ENCODE results near the gene CYCS. TPM values are rescaled to one million over a fixed set of nuclear protein-coding genes. Genes with fewer than 3 reads are reported as not detected.

CYCS gene
- total and polyA plus RNA-seq, 10 of the 15 experiments (the other 5 are each of a cell fraction or from before 2014, with no cell fraction given), result 113 to 952 (median 356) TPM

- TF ChIP-seq, protein P1, sequence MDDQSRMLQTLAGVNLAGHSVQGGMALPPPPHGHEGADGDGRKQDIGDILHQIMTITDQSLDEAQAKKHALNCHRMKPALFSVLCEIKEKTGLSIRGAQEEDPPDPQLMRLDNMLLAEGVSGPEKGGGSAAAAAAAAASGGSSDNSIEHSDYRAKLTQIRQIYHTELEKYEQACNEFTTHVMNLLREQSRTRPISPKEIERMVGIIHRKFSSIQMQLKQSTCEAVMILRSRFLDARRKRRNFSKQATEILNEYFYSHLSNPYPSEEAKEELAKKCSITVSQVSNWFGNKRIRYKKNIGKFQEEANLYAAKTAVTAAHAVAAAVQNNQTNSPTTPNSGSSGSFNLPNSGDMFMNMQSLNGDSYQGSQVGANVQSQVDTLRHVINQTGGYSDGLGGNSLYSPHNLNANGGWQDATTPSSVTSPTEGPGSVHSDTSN (IDR thresholded peaks at IDR 0.05; ENCODE audit: insufficient replicate concordance, low read depth, low read length), result peak; percentile 0
- peak in 1 of 2 experiments; percentile 2; a peak in 1 of 4 replicates for TF ChIP-seq EP300 (IDR thresholded peaks at IDR 0.05; ENCODE audit: borderline replicate concordance in 1 of 2, control insufficient read depth in 1 of 2, low read depth in 2 of 2, low read length in 2 of 2)
- TF ChIP-seq, protein P2, sequence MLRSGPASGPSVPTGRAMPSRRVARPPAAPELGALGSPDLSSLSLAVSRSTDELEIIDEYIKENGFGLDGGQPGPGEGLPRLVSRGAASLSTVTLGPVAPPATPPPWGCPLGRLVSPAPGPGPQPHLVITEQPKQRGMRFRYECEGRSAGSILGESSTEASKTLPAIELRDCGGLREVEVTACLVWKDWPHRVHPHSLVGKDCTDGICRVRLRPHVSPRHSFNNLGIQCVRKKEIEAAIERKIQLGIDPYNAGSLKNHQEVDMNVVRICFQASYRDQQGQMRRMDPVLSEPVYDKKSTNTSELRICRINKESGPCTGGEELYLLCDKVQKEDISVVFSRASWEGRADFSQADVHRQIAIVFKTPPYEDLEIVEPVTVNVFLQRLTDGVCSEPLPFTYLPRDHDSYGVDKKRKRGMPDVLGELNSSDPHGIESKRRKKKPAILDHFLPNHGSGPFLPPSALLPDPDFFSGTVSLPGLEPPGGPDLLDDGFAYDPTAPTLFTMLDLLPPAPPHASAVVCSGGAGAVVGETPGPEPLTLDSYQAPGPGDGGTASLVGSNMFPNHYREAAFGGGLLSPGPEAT (IDR thresholded peaks at IDR 0.05; ENCODE audit: low read depth), result 0 out of 2 replicates have a peak, but pooled peaks have one; percentile 24
- TF ChIP-seq, protein P3, sequence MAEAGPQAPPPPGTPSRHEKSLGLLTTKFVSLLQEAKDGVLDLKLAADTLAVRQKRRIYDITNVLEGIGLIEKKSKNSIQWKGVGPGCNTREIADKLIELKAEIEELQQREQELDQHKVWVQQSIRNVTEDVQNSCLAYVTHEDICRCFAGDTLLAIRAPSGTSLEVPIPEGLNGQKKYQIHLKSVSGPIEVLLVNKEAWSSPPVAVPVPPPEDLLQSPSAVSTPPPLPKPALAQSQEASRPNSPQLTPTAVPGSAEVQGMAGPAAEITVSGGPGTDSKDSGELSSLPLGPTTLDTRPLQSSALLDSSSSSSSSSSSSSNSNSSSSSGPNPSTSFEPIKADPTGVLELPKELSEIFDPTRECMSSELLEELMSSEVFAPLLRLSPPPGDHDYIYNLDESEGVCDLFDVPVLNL (IDR thresholded peaks at IDR 0.05; ENCODE audit: low read depth, low read length), result no peak
- no peak for TF ChIP-seq RAD51 (IDR thresholded peaks at IDR 0.05)
- no peak for TF ChIP-seq TCF7 (IDR thresholded peaks at IDR 0.05; ENCODE audit: borderline replicate concordance)
- no peak for TF ChIP-seq ZBED1 (IDR thresholded peaks at IDR 0.05; ENCODE audit: borderline replicate concordance)
- 0 out of 2 replicates have a peak, but pooled peaks have one; percentile 13 for TF ChIP-seq NFIC (IDR thresholded peaks at IDR 0.05; ENCODE audit: low read depth, low read length)
- no peak for TF ChIP-seq STAT1 (conservative IDR thresholded peaks at IDR 0.05)
- TF ChIP-seq ZNF384 (IDR thresholded peaks at IDR 0.05; ENCODE audit: borderline replicate concordance, low read depth, low read length), result no peak; the same call in 1 of the 2 replicates
- TF ChIP-seq CREM (IDR thresholded peaks at IDR 0.05; ENCODE audit: low read depth), result no peak; the same call in 1 of the 2 replicates
- TF ChIP-seq EGR1 (IDR thresholded peaks at IDR 0.05; ENCODE audit: borderline replicate concordance in 1 of 2, low read depth in 2 of 2, low read length in 2 of 2), result no peak
- TF ChIP-seq JUND (IDR thresholded peaks at IDR 0.05; ENCODE audit: low read depth, low read length), result no peak
- no peak for TF ChIP-seq STAT3 (IDR thresholded peaks at IDR 0.05; ENCODE audit: low read depth, low read length)
- TF ChIP-seq SP1 (IDR thresholded peaks at IDR 0.05; ENCODE audit: low read depth, low read length), result peak; percentile 4
- TF ChIP-seq JUNB (IDR thresholded peaks at IDR 0.05), result no peak
- TF ChIP-seq PML (IDR thresholded peaks at IDR 0.05; ENCODE audit: low read length), result peak; percentile 64; the same call in 1 of the 2 replicates
- TF ChIP-seq, protein P4, sequence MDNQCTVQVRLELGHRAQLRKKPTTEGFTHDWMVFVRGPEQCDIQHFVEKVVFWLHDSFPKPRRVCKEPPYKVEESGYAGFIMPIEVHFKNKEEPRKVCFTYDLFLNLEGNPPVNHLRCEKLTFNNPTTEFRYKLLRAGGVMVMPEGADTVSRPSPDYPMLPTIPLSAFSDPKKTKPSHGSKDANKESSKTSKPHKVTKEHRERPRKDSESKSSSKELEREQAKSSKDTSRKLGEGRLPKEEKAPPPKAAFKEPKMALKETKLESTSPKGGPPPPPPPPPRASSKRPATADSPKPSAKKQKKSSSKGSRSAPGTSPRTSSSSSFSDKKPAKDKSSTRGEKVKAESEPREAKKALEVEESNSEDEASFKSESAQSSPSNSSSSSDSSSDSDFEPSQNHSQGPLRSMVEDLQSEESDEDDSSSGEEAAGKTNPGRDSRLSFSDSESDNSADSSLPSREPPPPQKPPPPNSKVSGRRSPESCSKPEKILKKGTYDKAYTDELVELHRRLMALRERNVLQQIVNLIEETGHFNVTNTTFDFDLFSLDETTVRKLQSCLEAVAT (IDR thresholded peaks at IDR 0.05), result peak; percentile 42; the same call in 1 of the 2 replicates
- TF ChIP-seq IKZF1 (conservative IDR thresholded peaks at IDR 0.05), result peak; percentile 50; the same call in 1 of the 2 replicates
- TF ChIP-seq, protein P5, sequence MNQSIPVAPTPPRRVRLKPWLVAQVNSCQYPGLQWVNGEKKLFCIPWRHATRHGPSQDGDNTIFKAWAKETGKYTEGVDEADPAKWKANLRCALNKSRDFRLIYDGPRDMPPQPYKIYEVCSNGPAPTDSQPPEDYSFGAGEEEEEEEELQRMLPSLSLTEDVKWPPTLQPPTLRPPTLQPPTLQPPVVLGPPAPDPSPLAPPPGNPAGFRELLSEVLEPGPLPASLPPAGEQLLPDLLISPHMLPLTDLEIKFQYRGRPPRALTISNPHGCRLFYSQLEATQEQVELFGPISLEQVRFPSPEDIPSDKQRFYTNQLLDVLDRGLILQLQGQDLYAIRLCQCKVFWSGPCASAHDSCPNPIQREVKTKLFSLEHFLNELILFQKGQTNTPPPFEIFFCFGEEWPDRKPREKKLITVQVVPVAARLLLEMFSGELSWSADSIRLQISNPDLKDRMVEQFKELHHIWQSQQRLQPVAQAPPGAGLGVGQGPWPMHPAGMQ (IDR thresholded peaks at IDR 0.05; ENCODE audit: borderline replicate concordance), result no peak
- no peak for TF ChIP-seq NFYB (IDR thresholded peaks at IDR 0.05; ENCODE audit: insufficient read depth, low read depth, low read length)
- TF ChIP-seq, protein P6, sequence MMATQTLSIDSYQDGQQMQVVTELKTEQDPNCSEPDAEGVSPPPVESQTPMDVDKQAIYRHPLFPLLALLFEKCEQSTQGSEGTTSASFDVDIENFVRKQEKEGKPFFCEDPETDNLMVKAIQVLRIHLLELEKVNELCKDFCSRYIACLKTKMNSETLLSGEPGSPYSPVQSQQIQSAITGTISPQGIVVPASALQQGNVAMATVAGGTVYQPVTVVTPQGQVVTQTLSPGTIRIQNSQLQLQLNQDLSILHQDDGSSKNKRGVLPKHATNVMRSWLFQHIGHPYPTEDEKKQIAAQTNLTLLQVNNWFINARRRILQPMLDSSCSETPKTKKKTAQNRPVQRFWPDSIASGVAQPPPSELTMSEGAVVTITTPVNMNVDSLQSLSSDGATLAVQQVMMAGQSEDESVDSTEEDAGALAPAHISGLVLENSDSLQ (IDR thresholded peaks at IDR 0.05), result no peak
Observed at GRCh38 chr7:25118048-25118753, 6.9 kb downstream of the CYCS start (continued).
